OCI-LY1 (cell line): ENCODE measurements around the gene FOXJ3.

ENCODE experiments used
- H2AFZ ChIP-seq: fragments of 200-600 bp; sonication (generic), shearing (Covaris generic); 2 replicates; pipeline ENCODE4 v1.6.0; 2014; ENCODE audit warnings: antibody characterized with exemption, mild to moderate bottlenecking, low read length
- H3F3A ChIP-seq: fragments of 200-600 bp; sonication (generic), shearing (Covaris generic); 2 replicates; pipeline ENCODE4 v1.6.0; 2014; ENCODE audit warnings: mild to moderate bottlenecking, antibody characterized with exemption, low read length, moderate library complexity; ENCODE audit not compliant: insufficient read depth
- H3K27ac ChIP-seq: fragments of 200-600 bp; sonication (generic); 2 replicates; pipeline ENCODE4 v1.5.1; 2014; ENCODE audit warnings: low read length, mixed run types, mild to moderate bottlenecking, low read depth; ENCODE audit not compliant: poor library complexity, severe bottlenecking
- H3K27me3 ChIP-seq: fragments of 200-600 bp; sonication (generic); 2 replicates; pipeline ENCODE4 v1.6.0; 2014; ENCODE audit warnings: antibody characterized with exemption, mild to moderate bottlenecking, low read length, moderate library complexity; ENCODE audit not compliant: insufficient read depth
- H3K36me3 ChIP-seq: fragments of 200-600 bp; sonication (generic); 2 replicates; pipeline ENCODE4 v1.6.1; 2014; ENCODE audit warnings: mild to moderate bottlenecking, antibody characterized with exemption, low read length, moderate library complexity, mixed read lengths; ENCODE audit not compliant: insufficient read depth
- H3K4me1 ChIP-seq: fragments of 200-600 bp; sonication (generic); 2 replicates; pipeline ENCODE4 v1.5.1; 2014; ENCODE audit warnings: mild to moderate bottlenecking, low read length, moderate library complexity; ENCODE audit not compliant: insufficient read depth, severe bottlenecking
- H3K4me2 ChIP-seq: fragments of 200-600 bp; sonication (generic), shearing (Covaris generic); 2 replicates; pipeline ENCODE4 v1.6.1; 2014; ENCODE audit warnings: low read length
- H3K4me3 ChIP-seq: fragments of 200-600 bp; sonication (generic); 2 replicates; pipeline ENCODE4 v1.5.1; 2014; ENCODE audit warnings: low read length, low read depth, mild to moderate bottlenecking, mixed read lengths; ENCODE audit not compliant: poor library complexity, severe bottlenecking
- H3K79me2 ChIP-seq: fragments of 200-600 bp; shearing (Covaris generic); 2 replicates; pipeline ENCODE4 v1.6.1; 2016; ENCODE audit warnings: mixed run types, low read length, mixed read lengths; ENCODE audit not compliant: insufficient read depth
- H3K9ac ChIP-seq: fragments of 200-600 bp; sonication (generic), shearing (Covaris generic); 2 replicates; pipeline ENCODE4 v1.6.1; 2014; ENCODE audit warnings: mild to moderate bottlenecking, low read length, mixed read lengths
- H3K9me2 ChIP-seq: fragments of 200-600 bp; sonication (generic), shearing (Covaris generic); 2 replicates; pipeline ENCODE4 v1.6.1; 2014; ENCODE audit warnings: low read depth, mild to moderate bottlenecking, low read length, mixed read lengths
- H3K9me3 ChIP-seq: fragments of 200-600 bp; shearing (Covaris generic); 2 replicates; pipeline ENCODE4 v1.6.1; 2014; ENCODE audit warnings: low read length, mixed read lengths
- H4K20me1 ChIP-seq: fragments of 200-600 bp; sonication (generic), shearing (Covaris generic); 2 replicates; pipeline ENCODE4 v1.6.0; 2016; ENCODE audit warnings: mild to moderate bottlenecking, low read length; ENCODE audit not compliant: insufficient read depth
- EZH2 ChIP-seq: fragments of 200-600 bp; sonication (generic), shearing (Covaris generic); IDR thresholded peaks from 2 replicates; pipeline ENCODE4 v1.8.0; 2017; ENCODE audit warnings: borderline replicate concordance, mixed run types, mild to moderate bottlenecking, antibody characterized with exemption, low read length, moderate library complexity, mixed read lengths
- TF ChIP-seq, protein P1 (sequence below): fragments of 200-600 bp; sonication (generic), shearing (Covaris generic); IDR thresholded peaks from 2 replicates; pipeline ENCODE4 v1.5.1; 2017; ENCODE audit warnings: mild to moderate bottlenecking, antibody characterized with exemption, low read length, moderate library complexity, mixed read lengths

Gene FOXJ3

DNA sequence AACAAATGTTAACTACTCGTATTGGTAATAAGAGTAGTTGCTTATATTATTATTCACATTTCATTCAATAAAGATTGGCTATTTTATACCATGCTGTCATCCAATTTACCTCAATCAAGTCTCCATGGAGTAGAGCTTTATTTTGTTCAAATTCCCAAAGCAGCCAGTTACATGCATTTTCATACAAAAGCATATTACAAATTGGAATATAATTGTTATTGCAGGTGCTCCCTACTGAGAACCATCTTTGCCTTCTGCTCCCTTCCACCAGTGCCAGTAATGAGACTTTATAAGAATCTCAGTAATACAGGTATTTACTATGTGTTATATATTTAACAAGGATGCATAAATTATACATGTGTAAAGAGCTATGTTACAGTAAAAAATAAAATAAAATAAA is 54.2 kb downstream of the FOXJ3 start:
- H3K9ac ChIP-seq, result no peak overlapping the region
- no peak for TF ChIP-seq EZH2
- TF ChIP-seq, protein P1, sequence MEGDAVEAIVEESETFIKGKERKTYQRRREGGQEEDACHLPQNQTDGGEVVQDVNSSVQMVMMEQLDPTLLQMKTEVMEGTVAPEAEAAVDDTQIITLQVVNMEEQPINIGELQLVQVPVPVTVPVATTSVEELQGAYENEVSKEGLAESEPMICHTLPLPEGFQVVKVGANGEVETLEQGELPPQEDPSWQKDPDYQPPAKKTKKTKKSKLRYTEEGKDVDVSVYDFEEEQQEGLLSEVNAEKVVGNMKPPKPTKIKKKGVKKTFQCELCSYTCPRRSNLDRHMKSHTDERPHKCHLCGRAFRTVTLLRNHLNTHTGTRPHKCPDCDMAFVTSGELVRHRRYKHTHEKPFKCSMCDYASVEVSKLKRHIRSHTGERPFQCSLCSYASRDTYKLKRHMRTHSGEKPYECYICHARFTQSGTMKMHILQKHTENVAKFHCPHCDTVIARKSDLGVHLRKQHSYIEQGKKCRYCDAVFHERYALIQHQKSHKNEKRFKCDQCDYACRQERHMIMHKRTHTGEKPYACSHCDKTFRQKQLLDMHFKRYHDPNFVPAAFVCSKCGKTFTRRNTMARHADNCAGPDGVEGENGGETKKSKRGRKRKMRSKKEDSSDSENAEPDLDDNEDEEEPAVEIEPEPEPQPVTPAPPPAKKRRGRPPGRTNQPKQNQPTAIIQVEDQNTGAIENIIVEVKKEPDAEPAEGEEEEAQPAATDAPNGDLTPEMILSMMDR, result no peak
- no peaks in the 10 kb centered on the region for H3K9me2 ChIP-seq
- H2AFZ ChIP-seq, result no peak overlapping the region
- H3F3A ChIP-seq, result no peaks in the 10 kb centered on the region
- H3K9me3 ChIP-seq, result no peaks in the 10 kb centered on the region
- H3K27ac ChIP-seq, result no peak overlapping the region
- peaks cover 20% of the 10 kb centered on the region for H3K36me3 ChIP-seq
- H3K4me1 ChIP-seq, result no peaks in the 10 kb centered on the region
- no peak overlapping the region for H3K4me3 ChIP-seq
- H3K27me3 ChIP-seq, result no peaks in the 10 kb centered on the region
- peaks cover 13% of the 10 kb centered on the region for H3K79me2 ChIP-seq
- H4K20me1 ChIP-seq, result no peaks in the 10 kb centered on the region
- no peak overlapping the region for H3K4me2 ChIP-seq

DNA sequence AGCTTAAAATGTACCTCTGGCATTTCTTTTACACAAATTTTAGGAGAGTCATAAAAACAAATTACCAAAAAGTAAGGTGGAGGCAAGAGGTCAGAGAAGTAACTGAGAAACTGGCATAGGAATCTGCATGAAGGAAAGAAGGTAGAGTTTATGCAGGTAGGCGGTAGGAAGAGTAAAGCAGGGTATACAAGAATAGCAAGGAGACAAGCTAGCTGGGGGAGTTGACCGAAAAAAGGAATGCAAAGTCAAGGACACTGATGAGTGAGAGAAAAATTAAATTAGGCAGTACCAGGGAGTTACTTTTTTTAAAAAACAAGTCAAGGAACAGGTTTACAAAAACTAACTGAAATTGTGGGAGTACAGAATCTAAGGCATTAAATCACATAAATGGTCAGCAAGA is 56.0 kb downstream of the FOXJ3 start:
- H2AFZ ChIP-seq, result no peak overlapping the region
- H3K4me1 ChIP-seq, result no peaks in the 10 kb centered on the region
- H3K36me3 ChIP-seq, result peaks cover 34% of the 10 kb centered on the region
- H4K20me1 ChIP-seq, result no peaks in the 10 kb centered on the region
- H3K27ac ChIP-seq, result no peak overlapping the region
- H3F3A ChIP-seq, result no peaks in the 10 kb centered on the region
- H3K9me3 ChIP-seq, result no peaks in the 10 kb centered on the region
- H3K4me3 ChIP-seq, result no peak overlapping the region
- H3K9ac ChIP-seq, result no peak overlapping the region
- no peaks in the 10 kb centered on the region for H3K9me2 ChIP-seq
- TF ChIP-seq EZH2, result no peak
- TF ChIP-seq, protein P1, result no peak
- H3K27me3 ChIP-seq, result no peaks in the 10 kb centered on the region
- H3K4me2 ChIP-seq, result no peak overlapping the region
- H3K79me2 ChIP-seq, result peaks cover 13% of the 10 kb centered on the region

DNA sequence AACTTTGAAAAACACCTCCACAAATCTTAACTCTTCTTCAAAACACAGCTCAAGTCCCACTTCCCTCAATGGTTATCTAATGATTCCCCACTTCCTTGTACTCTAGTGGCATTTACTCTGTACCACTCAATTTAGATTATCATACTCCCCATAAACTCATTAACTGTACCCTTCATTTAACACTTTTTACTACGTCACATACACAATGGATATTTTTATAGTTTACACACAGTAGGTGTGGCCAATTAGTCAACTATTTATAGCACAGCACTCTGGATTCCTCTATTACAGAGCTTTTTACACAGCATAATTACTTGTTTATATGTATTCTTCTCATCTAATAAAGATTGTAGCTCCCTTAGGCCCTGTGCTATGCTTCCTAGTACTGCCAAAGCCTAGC is 62.1 kb downstream of the FOXJ3 start:
- no peaks in the 10 kb centered on the region for H4K20me1 ChIP-seq
- H3K9me2 ChIP-seq, result no peaks in the 10 kb centered on the region
- H3F3A ChIP-seq, result no peaks in the 10 kb centered on the region
- H3K9me3 ChIP-seq, result no peaks in the 10 kb centered on the region
- no peaks in the 10 kb centered on the region for H3K27me3 ChIP-seq
- peaks cover 33% of the 10 kb centered on the region for H3K36me3 ChIP-seq
- no peak overlapping the region for H3K9ac ChIP-seq
- TF ChIP-seq EZH2, result no peak
- TF ChIP-seq, protein P1, result no peak
- no peak overlapping the region for H3K4me2 ChIP-seq
- H3K4me3 ChIP-seq, result no peak overlapping the region
- peaks cover 3% of the 10 kb centered on the region; the same call in 1 of the 2 replicates for H3K79me2 ChIP-seq
- no peak overlapping the region for H2AFZ ChIP-seq
- no peaks in the 10 kb centered on the region for H3K4me1 ChIP-seq
- no peak overlapping the region for H3K27ac ChIP-seq
